Frontal cortex (tissue), 4 donors: ENCODE data around the gene ZNF335. TPM values are rescaled to one million over a fixed set of nuclear protein-coding genes. Genes with fewer than 3 reads are reported as not detected.
"Not testable (repeated sequence)": the region's sequence is repeated elsewhere in the genome, so short reads cannot be mapped to it uniquely, and the experiment has no call there.

Source experiments
- DNase-seq, 2 donors: peaks; one replicate each; pipeline ENCODE4 v3.0.0; 2012; ENCODE audit warnings: low spot score in 2 of 2
- FAIRE-seq: peaks from 2 replicates; lab custom pipeline; 2012; peaks lifted over from hg19 to GRCh38; lab: Jason Lieb, UNC
- total RNA-seq: library from RNA; depleted of rRNA; stranded (reverse); fragments of >200 nt; gene quantifications from one replicate; pipeline ENCODE4 v1.2.3, GENCODE V29; 2014
- donor health status: control.
- donor health status: control.
- donor health status: control.

ZNF335 gene
- total RNA-seq, 1 donor from 2014 or later = 12.6 TPM

- DNase-seq (no peak), FAIRE-seq (no peak)
Measured at GRCh38 chr20:45958593-45958992, 13.4 kb downstream of the ZNF335 start.

- DNase-seq = no peak
Measured at GRCh38 chr20:45957021-45957941, 14.7 kb downstream of the ZNF335 start.

GRCh38 chr20:45956326-45956725 is 15.7 kb downstream of the ZNF335 start:
- DNase-seq, FAIRE-seq: not testable (repeated sequence)

More at GRCh38 chr20:45957021-45957941, 14.7 kb downstream of the ZNF335 start:
- no peak for FAIRE-seq

DNA sequence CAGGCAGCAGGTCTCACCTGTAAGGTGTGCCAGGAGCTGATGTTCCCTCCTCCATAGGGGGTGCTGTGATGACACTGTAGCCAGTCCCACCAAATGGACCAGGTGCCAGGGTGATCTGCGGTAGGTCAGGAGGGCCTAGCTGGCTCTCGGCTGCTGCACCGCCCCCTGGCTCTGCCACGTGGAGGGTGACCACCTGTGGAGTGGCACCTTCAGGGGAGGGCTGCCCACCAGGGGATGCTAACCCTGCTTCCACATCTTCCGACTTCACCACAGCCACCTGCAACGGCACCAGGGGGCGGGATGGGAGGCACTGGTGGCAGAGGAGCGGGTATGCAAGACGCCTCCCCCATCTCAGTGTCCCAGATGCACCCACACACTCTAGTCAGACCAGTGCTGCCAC is 18.3 kb downstream of the ZNF335 start:
- no peak for DNase-seq

GRCh38 chr20:45952861-45953260 is 19.1 kb downstream of the ZNF335 start:
- FAIRE-seq = no peak

More for the DNA sequence above, 18.3 kb downstream of the ZNF335 start:
- no peak for FAIRE-seq

DNA sequence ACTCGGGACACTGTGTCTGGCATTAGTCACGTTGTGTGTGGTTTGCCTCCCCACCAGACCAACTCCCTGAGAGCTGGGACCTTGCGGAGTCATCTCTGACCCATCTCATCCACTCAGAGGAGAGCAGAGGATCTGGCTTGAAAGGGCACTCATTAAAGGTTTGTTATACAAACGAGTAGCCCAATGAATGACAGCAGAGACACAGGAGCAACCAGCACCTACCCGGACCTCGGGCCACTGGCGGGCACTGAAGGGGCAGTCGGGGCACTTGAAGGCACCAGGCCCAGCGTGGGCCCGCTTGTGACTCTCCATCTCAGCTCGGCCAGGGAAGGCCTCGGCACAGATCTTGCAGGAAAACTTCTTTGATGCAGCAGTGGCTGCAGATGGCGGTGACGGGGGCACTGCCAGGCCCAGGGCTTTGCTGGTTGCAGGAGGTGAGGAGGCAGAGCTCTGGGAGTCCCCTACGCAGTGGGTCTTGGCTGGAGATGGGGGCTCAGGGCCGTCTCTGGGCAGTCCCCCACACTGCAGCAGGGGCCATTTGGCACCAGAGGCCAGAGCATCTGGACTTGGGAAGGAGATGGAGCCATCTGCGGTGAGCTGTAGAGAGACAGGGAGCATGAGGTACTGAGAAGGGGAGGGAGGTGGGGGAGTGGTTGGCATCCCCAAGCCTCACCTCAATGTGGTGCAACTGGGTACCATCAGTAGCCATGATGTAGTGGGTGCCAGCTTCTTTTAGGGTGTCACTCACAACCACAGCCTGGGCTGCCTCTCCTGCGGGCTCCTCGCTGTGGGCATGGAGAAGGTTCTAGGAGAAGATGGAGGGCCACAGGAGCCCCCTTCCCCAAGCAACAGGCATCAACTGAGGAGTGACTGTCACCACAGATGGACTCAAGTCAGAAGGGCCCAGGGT is 19.8 kb downstream of the ZNF335 start:
- FAIRE-seq = no peak

More at GRCh38 chr20:45952861-45953260, 19.1 kb downstream of the ZNF335 start:
- DNase-seq = no peak

GRCh38 chr20:45950330-45950646 is 21.7 kb downstream of the ZNF335 start:
- FAIRE-seq (no peak), DNase-seq (no peak)

More for the DNA sequence above, 19.8 kb downstream of the ZNF335 start:
- DNase-seq = no peak

DNA sequence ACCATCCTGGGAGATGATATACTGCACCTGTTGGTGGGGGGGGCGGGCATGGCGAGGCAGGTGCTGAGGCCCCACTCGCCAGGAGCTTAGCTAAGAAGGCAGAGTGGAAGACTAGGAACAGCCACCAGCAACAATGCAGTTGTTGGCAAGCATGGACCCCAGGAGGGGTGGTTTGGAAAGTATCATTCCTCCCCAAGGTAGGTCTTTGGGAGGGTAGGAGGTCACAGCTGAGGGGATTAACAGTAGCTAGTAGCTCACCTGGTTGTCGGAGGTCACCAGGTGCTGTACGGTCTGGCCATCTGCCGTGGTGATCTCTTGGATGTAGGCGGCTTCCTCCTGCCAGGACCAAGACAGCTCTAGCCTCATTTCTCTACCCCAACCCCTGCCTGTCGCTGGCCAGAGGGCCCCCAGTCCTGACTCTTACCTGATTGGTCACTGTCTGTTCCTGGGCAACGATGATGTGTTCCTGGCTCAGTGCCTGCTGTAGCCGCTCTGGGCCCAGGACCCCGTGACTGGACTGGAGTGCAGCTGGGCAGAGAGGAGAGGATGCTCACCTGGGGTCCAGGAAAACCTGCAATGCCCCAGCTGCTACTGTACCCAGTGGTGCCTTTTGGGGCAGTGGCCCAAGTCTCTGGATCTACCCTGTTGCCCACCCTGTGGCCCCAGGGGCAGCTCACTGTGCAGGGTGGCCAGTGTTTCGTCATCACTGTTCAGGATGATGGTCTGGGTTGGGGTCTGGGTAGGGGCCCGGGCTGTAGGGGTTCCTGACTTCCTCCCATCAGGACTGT is 22.3 kb downstream of the ZNF335 start:
- FAIRE-seq = no peak
- no peak for DNase-seq

DNA sequence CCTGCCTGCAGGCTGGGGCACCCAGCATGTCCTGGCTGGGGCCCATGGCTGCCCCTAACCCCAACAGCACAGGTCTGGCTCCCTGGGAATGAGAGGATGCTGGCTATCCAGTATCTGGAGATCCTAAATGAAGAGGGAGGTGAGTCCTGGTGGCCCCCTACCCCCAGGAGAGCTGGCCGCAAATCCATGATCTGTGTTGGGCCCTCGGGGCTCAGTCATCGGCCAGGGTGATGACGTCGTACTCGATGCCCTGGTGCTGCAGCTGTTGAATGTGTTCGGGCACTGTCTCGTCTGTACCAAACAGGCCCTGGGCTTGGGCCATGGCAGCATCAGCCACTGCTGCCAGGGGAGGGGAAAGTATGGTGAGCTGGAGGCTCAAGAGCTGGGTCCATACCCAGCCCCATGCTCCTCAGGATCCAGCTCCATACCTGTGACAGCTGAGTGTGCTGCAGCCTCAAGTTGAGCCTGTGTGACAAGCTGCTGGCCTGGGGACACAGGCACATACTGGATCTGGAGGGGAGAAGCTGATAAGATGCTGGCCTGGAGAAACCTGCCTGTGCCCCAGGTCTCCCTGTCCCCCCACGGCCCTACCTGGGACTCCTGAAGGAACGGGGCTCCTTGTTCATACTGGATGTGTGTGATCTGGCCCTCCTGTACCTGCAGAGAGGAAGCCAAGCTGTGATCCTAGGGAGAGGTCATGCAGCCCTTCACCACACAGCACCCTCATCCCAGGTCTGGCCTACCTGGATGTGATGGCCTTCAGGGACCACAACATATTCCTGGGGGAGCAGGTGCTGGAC is 23.1 kb downstream of the ZNF335 start:
- FAIRE-seq = no peak
- DNase-seq = no peak

GRCh38 chr20:45948261-45948733 is 23.7 kb downstream of the ZNF335 start:
- DNase-seq (no peak), FAIRE-seq (no peak)

- DNase-seq = no peak
- no peak for FAIRE-seq
Measured at GRCh38 chr20:45947110-45947866, 24.7 kb downstream of the ZNF335 start.

DNA sequence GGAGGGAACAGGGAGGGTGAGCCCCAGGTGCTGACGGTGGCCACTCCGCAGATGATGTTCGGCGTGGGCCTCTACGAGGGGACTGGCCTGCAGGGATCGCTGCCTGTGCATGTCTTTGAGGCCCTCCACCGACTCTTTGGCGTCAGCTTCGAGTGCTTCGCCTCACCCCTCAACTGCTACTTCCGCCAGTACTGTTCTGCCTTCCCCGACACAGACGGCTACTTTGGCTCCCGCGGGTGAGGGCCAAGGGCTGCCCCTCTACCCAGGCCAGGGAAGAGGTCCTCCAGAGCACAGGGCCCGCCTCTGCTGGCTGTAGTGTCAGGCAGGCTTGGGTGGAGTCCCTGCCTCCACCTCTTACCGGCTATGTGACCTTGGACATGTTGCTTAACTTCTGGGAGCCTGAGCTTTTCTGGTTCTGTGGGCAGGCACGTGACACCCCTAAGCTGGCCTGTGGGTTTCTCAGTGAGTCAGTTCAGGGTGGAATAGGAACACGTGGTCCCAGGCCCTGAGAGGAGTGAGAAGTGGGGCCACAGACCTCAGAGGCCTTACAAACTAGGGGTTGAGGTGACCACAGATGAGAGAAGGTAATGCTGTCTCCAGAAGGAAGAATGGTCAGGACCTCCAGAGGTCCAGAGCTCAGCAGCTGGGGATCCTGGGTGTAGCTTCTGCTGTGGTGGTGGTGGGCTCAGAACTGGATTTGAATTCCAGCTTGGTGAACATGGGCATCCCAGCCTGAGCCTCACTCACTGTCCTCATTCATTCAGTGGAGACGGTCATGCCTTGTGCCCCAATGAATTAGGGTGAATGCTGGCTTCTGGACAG is 25.6 kb downstream of the ZNF335 start:
- FAIRE-seq (no peak), DNase-seq (no peak)

DNA sequence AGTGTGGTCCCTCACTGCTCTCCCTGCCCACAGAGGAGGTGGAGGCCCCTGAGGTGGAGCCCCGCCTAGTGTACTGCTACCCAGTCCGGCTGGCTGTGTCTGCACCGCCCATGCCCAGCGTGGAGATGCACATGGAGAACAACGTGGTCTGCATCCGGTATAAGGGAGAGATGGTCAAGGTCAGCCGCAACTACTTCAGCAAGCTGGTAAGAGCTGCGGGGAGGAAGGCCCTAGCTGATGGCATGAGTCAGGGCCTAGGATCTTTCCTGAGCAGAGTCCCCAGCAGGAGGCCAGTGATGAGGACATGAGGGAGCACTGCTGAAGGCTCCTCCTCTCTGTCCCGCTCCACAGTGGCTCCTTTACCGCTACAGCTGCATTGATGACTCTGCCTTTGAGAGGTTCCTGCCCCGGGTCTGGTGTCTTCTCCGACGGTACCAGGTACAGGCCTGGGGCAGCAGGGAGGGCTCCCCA is 26.3 kb downstream of the ZNF335 start:
- no peak for FAIRE-seq
- DNase-seq = no peak

DNA sequence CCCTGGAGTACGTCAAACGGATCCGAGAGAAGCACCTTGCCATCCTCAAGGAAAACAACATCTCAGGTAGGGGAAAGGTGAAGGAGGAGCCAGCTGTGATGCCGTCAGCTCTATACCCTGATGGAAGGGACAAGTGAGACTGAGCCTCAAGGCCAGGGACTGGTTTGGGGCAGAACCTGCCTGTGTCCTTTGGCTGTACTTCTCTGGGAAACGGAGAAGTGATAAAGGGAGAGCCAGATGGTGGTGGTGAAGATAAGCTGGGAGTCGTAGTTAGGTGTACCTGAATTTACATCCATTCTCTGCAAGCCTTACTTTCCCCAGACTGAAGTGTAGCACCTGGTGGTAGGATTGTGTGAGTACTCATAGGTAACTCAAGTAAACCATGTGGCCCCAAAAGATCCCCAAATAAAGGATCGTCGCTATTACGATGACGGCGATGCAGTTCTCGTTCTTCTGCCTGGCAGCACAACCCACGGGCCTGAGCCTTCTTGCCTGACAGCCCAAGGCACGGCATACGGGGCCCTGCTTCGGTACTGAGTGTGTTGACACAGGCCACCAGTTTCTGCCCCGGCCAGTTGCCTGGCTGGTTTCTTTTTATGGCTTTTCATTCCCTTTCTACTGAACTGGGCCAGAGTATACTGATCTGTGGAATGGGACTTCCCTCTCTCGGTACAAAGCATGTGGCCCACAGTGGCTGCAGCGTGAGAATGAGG is 26.9 kb downstream of the ZNF335 start:
- DNase-seq (no peak), FAIRE-seq (no peak)

GRCh38 chr20:45944151-45944964 is 27.6 kb downstream of the ZNF335 start:
- no peak for DNase-seq
- no peak for FAIRE-seq

- no peak for FAIRE-seq
- DNase-seq = no peak
Measured at GRCh38 chr20:45943613-45944012, 28.4 kb downstream of the ZNF335 start.
